HG02938 (cell line): ENCODE data around the gene DMD.

Experiments used
- ATAC-seq: cut with Tn5 transposase; IDR thresholded peaks from one replicate; pipeline ENCODE4 v1.9.1; 2021; ENCODE audit warnings: mild to moderate bottlenecking, moderate library complexity; ENCODE audit not compliant: unreplicated experiment

The DMD gene

DNA sequence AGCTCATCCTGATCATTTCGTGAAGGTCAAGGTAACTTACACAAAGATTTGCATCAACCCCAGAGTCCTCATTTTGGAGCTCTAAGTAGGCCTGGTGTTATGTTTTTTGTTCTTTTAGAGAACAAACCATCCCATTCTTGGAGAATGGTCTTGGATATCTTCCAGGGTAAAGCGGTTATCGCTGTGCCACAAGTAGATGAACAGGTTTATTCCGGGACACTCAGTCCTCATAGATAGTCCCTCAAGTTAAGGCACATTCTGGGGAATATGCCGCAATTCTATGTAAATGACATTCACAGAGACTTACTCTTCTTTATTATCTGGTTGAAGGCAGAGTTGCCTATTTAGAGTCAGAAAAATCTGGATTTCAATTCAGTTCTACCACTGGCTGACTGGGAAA is 2044.5 kb downstream of the DMD start:
- no peak for ATAC-seq

DNA sequence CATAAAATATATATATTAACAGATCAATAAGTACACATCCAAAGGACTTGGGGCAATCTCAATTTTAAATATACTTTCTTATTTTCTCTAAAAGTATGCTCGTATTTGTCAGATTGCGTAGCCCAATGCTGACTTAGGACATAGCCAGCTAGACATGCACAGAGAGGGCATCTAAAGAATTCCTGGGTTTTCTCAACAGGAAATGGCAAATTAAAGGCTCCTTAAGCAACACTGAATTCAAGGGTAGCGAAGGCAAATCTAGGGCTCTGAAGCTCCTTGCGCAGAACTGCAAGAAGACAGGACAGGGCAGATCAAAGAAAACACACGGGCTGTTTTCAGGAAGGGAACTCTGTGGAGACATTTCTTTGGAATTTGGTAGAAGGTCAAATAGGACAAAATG is 2044.9 kb downstream of the DMD start:
- ATAC-seq: no peak

DNA sequence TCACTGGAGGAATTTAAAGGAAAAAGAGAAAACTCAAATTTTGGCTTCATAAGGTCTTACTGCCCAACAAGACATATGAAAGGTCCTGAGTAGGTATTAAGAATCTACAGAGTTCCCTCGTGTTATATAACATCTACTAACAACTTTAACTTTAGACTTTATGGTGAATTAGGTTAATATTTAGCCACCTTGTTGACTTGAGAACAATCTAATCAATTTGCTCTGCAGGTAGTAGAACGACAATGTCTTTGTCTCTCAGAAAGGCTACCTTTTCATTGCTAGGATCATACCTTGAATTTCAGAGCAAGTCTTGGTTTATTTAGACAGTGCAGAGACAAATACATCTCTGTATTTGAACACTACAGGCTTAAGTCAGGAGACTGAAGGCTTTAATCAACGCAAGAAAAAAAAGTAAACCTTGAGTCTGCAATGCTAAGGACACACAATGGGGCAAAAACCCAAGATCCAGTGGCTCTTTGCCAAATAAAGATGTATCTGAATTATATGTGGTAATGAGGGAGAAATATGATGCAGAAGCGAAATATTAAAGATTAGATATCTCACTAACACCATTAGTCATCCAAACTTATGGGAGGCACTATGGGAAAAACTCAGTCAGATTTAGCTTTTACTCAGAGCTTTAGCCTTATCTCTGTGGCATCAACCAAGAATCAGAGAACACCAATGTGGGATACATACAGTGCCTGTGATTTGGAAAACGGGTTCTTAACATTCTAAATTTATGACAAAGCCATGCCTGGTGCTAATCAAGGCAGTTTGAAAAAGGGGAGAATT is 2045.9 kb downstream of the DMD start:
- no peak for ATAC-seq

DNA sequence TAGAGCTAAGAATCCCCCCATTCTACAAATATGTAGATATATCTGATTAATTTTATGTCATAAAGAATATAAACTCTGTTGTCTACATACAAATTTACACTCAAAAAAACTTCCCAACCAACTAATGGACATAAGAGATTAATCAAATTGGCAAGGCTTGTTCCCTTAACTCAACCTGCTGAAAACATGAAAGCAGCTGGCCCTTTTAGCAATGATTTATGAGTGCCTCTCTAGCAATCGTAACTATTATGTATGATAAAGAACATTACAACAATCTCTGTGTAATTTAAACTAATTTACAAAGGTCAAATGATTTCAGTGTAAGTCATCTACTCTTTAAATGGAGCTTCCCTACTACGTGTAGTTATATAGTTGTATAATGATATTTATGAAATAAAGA is 2056.4 kb downstream of the DMD start:
- ATAC-seq: no peak

DNA sequence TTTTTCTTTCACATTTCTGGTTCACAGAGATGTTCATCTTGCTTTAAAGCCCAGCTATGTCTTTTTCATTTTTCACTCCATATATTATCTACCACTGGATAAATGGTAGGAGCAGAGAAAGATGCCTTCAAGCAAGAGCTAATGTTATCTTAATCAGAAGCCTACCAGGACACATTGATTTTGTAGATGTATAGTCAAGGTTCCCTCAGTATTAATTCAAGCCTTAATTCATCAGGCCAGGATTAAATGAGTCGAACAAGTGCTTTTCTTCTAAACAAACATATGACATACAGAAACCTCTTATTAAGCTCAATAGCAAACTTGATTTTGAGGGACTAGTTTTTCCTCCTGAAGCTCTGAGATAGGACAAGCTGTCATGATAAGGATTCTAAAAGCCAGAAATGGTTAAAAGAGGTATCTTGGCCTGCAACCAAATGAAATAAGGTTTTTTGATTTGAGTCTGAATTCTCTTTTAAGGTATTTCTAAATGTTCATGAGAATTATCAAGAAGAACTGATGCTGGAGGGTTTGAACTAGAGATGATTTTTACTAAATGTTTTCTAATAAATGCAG is 2057.8 kb downstream of the DMD start:
- ATAC-seq: no peak

DNA sequence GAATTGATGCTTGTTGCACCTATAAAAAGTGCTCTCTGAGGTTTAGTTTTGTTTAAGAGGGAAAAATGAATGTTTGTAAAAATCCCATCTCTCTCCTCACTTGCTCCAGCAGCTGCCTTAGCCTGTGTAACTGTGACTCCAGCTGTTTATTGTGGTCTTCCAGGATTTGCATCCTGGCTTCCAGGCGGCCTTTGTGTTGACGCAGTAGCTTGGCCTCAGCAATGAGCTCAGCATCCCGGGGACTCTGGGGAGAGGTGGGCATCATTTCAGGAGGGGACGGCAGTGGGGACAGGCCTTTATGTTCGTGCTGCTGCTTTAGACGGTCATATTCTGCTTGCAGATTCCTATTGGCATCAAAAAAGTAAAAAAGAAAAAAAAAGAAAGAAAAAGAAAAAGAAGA is 2064.2 kb downstream of the DMD start:
- no peak for ATAC-seq

DNA sequence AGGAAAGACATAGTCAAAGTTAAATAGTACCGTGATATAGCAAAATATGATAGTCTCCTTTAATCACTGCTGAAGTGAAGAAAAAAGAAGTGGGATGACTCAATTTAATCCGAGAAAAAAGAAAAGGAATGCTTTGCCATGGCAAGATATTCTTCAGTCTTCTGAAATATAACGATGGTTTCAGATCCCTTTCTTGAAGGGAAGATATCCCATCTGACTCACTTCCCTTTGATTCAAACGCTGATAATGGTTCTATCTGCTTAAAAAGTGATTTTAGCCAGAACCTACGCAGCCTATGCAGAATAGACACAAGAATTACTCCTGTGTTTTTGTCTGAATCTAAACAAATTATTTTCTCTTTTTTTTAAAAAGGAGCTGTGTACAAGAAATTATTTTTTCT is 2071.4 kb downstream of the DMD start:
- no peak for ATAC-seq

DNA sequence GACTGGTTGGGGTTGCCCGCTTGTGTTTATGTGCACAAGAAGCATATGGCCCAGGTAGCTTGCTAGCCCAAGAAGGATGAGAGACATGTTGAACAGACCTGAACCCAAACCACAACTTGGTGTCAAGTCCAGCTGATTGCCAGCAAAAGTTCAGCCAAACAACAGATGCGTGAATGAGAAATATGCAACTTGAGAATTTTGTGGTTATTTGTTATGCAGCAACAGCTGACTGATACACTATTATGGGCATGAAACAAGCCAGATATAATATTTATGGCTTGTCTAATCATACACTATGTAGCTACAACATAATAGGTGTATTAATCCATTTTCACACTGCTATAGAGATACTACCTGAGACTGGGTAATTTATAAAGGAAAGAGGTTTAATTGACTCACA is 2073.2 kb downstream of the DMD start:
- no peak for ATAC-seq

DNA sequence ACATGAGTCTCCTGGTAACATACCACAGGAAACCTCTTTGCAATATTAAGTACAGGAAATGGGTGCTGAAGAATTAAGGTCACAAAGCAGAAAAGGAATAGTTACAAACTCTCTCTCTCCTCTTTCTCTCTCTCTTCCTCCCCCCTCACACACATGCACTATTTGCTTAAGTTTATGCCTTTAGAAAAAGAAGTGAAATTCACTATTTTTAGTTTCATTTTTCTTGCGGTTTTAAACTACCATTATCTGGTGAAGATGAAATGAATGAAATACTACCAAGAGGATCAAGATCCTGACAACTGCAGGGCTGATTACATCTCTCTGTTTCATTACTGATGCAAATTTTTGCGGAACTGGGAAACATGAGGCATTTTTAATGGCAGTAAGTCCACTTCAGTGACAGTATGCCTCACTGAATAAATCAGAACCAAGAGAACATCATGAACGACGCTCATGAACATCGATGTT is 2075.2 kb downstream of the DMD start:
- peak; percentile 97 for ATAC-seq

DNA sequence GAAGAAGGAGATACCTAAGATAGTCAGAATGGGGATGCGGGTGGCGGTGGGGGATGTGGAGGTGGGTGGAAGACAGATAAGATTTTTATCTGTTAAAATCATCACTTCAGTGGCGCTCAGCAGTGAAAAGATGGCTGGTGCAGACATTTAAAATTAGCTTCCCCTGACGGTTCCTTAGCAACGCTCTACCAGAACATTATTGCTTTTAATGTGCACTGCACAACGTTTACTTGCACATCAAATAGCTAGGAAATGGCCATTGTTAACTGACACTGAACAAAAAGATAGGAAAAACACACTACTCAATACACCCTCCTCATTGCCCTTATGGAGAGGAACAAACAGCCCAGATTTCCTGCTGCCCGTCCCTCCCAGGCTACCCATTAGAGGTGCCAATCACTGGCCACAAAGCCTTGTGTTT is 2078.5 kb downstream of the DMD start:
- ATAC-seq: no peak

DNA sequence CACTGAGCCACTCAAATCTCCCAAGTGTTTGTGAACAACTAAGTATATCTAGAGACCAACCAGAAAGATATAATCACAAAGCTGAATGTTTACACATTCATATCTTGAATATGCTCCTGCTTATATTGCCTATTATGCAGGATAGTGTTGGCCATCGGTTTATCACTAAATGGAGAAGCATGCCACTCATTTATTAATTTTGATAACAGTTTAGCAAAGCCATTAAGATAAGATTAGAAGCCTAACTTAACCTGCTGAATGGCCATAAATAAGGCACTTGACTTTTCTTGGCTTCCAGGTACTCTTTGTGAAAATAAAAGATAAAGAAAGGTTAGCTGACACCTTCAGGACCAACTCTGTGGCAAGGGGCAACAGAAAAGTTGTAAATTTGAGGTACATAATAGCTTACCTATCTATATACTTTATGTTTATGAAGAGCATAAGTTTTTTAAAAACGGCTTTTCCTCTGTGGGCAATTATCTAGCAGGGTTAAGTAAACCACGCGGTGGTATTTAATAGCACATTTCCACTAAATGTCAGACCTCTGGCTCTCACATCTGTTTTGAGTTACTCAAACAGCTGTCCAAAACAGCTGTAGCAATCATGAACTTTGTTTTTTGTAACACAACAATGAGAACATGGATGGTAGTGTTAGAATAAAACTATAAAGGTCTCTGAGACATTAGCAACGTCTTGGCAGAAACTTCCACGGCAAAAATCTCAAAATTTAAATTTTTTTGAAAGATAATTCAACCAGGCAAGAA is 2080.7 kb downstream of the DMD start:
- no peak for ATAC-seq

DNA sequence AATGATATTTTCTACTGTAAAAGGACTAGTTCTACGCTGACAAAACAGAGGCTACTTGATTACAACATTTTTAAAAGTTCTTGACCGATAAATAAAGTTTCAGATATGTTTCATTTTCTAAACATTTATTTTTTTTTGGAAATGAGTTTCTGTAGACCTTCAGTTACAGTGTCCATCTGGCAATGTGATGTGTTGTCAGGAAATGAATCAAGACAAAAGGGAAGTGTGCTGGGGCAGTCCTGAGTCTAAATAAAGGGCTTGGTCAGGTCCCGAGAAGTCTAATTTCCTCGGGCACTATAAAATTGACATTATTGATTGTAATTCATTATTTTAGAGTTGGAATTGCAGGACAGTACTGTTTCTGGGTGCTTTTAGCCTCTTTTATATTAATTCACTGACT is 2082.5 kb downstream of the DMD start:
- ATAC-seq: no peak

DNA sequence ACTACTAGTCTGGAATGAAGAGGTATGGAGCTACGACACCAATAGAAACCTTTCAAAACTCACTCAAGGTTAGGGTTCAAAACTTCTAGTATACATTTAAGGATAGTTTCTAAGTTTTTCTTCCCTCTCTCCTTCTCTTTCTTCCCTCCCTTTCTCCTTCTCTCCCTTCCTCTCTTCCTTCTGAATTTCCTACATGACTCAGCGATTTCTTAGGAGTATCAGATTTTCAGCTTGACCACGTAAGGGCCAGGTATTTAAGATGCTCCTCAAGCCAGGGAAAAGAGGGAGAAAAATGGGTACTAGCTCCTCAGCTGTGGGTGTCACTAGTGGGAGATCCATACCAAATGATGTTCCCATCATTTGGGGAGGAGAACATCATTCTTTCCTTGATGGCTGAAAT is 2083.6 kb downstream of the DMD start:
- ATAC-seq: no peak

DNA sequence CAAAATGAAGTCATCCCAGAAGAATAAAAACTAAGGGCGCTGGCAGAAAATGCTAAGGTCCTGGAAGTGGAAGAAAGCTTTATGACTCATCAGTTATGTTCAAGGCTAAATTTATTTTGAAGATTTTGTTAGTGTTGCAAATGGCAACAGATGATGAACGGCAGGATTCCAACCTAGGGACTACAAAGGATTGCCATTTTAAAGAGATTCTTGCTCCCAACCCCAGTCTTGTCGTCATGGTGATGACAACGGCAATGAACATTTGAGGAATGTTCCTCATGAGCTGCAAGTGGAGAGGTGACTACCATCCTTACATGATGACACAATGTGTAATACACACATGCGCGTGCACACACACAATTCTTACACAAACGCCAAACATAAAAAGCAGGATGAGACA is 2085.1 kb downstream of the DMD start:
- ATAC-seq: no peak

DNA sequence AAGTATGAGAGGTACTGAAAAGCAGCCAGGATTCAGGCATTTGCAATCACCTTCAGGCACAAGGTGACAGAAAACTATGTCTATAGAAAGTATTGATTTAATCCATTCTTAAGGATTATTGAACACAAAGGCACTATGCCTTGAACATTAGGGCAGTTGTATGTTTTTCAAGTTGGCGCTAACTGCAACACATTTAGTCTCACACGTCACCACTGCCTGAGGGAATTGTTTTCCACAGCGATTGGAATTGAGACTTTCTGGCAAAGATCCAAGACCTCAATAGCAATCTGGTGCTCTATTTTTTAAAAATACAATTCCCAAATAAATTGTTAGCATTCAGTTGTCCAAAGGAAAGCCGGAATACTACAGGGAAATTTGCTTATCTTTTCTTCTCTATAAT is 2086.8 kb downstream of the DMD start:
- ATAC-seq: no peak

DNA sequence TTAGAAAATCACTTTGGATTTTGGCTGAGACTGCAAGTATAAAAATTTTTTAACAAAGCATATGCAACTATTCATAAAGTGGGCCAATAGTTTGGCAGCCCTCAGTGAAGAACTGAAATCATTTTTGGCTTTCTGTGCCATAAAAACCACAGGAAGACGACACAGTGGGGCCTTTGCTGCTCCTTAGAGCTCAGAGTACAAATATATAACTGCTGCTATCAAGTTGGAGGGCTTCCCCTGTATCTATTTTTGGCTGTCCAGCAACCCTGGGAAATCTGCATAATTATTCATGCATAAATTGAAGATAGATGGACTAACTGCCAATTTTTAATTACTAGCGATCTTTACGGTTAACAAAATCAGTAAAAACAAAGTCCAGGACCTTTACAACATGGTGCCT is 2088.0 kb downstream of the DMD start:
- no peak for ATAC-seq

DNA sequence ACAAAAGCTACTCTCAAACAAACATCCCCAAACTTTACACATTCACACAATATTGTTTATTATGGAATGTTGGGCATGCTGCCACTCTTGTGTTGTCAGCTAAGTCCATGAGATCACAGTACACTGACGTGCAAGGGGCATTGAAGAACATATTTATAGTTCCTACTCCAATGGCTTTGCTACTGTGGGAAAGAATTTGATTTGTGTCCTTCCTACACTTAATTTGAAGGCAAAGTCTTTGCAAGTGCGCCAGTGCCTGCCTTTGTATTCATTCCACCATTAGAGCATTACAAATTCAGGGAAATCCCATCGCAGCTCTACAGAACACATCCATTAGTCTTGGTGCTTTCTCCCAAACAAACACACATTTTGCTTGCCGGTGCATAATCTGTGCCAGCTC is 2094.1 kb downstream of the DMD start:
- no peak for ATAC-seq

DNA sequence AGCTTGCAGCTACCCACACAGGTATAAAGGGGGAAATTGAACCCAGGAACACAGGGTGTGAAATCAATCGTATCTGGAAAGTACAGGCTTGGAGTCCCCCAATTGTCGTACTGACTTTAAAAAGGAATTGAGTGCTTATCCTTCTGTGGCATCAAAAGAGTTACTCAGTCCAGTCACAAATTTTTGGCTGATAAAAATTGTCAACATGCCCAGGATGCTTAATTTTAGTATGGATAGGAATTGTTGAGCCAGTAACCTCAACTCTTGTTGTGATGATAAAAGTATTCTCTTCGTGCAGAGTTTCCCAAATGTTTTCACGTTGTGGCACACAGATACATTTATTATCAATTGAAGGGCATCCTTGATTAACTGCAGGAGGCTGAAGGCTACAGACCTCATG is 2096.0 kb downstream of the DMD start:
- ATAC-seq: no peak

DNA sequence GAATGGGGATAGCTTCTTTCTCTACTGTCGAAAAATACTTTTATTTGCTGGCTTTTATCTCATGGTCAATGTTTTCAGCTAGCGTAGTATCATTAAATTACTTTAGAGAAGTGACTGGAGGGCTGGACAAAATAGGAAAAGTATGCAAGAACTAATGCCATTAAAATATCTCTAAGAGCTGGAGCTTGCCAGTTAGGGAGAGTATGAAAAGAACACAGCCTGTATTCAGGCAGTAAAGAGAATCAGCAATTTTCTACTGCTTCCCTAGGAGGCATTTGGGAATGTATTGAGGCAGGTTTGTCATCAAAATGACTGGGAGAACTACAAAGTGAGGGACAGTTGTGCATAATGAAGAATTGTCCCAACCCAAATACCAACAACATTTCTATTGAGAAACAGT is 2096.5 kb downstream of the DMD start:
- no peak for ATAC-seq

DNA sequence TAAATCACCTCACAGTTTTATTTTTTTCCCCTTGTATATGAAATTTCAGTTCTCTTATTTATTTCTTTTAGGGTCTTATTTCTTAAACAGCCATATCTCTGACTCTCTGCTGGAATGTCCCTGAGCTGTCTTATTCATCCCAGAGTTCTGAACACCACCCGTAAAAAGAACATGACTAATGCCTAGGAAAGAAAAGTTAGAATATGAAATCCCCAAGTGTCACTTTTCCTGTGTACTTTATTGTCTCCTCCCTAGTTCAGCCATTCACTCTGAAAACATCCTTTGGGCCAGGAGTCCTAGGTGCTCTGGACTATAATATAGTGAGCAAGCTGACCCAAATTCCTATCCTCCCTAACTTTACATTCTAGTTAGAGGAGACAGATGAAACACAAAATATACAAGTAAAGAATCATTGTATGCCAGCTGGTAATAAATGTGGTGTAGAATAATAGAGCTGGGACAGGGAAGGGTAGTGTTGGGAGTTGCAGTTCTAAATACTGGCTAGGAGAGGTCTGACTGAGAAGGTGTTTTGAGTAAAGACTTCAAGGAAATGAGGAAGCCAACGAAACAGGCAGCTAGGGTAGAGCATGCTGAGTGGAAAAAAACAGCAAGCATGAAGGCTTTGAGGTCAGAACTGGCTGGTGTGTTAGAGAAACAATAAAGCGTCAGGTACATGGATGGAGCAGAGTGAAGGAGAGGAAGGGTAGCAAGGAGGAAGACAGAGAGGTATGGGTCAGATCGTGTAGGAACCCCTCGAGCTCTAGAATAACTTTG is 2098.9 kb downstream of the DMD start:
- no peak for ATAC-seq

DNA sequence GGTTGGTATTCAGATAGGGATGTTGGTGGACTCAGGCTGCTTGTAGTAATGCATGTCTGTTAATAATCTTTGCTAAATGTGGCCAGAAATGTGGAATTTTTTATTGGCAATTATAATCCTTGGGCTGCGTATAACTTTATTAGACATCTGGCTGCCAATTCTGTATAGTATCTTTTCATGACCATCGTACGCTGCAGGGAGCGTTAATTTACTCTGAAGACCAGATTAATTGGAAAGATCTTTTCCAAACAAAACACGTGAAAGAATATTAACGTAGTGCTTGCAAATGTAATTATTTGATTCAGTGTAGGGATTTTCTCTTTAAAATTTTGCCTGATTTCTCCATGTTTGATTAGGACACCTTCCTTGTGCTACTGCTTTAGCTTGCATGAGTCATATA is 2100.7 kb downstream of the DMD start:
- no peak for ATAC-seq
